AG04449 (cell line): Measurements from ENCODE around the gene RASA2.

Experiments used
- CTCF ChIA-PET: fragments of 350-600 bp; formaldehyde crosslinking; extraction: SDS; loops from one replicate; lab custom pipeline; 2021; ENCODE audit warnings: antibody characterized with exemption; lab: Yijun Ruan, JAX
- POLR2A ChIA-PET: fragments of 400-600, 350-600 bp; formaldehyde crosslinking; extraction: SDS; loops from one replicate; lab custom pipeline; 2020; ENCODE audit warnings: antibody characterized with exemption, inconsistent platforms; lab: Yijun Ruan, JAX
- DNase-seq: peaks from one replicate; pipeline ENCODE4 v3.0.0-alpha.2; 2010; ENCODE audit warnings: low read depth, low spot score
- H3K4me3 ChIP-seq: 2 replicates; pipeline ENCODE4 v1.5.1; 2011; ENCODE audit warnings: low read depth, mild to moderate bottlenecking, control low read depth, low read length
- TF ChIP-seq, protein P1 (sequence below): IDR thresholded peaks from one replicate; pipeline ENCODE4 v1.5.1; 2011; ENCODE audit warnings: mild to moderate bottlenecking, moderate library complexity, low read length, control low read depth, inconsistent platforms; ENCODE audit not compliant: insufficient read depth; ENCODE audit errors: missing control alignments

RASA2 gene, protein sequence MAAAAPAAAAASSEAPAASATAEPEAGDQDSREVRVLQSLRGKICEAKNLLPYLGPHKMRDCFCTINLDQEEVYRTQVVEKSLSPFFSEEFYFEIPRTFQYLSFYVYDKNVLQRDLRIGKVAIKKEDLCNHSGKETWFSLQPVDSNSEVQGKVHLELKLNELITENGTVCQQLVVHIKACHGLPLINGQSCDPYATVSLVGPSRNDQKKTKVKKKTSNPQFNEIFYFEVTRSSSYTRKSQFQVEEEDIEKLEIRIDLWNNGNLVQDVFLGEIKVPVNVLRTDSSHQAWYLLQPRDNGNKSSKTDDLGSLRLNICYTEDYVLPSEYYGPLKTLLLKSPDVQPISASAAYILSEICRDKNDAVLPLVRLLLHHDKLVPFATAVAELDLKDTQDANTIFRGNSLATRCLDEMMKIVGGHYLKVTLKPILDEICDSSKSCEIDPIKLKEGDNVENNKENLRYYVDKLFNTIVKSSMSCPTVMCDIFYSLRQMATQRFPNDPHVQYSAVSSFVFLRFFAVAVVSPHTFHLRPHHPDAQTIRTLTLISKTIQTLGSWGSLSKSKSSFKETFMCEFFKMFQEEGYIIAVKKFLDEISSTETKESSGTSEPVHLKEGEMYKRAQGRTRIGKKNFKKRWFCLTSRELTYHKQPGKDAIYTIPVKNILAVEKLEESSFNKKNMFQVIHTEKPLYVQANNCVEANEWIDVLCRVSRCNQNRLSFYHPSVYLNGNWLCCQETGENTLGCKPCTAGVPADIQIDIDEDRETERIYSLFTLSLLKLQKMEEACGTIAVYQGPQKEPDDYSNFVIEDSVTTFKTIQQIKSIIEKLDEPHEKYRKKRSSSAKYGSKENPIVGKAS

DNA sequence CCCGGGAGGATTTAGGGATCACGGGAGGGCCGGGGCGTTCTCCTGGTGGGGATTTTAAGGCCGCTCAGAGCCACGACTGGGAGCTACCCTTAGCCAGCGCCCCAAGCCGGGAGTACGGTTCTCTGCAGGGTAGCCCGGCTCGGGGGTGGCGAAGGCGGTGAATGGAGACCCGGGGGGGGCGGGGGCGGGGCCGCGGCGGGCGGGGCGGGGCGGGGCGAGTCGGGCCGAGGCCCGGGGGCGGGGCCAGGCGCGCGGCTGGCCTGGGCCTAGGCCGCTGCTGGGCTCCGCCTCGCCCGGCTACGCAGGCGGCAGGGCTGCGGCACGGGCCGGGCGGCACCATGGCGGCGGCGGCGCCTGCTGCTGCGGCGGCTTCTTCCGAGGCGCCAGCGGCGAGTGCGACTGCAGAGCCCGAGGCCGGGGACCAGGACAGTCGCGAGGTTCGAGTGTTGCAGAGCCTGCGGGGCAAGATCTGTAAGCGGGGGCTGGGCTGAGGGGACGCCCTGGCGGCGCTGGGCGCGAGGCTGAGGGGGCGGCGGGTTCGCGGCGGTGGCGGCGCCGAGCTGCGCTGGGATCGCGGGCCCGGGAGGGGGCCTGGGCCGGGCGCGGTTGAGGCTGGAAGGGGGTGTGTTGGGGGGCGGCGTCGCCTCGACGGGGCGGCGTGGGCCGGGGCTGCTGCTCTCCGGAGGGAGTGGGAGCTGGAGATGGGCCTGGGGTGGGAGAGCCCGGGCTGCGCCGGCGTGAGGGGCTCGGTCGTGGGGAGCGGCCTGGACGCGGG, at the start of gene RASA2:
RASA2 (plus strand) TSS at position 282 of the 775 bp plus-strand sequence; CDS start at position 339, 57 bp downstream.
- ChIA-PET CTCF (interaction anchor here (0.7 to 2.8 kb wide), 10 partner anchors 11 to 231 kb away, joined by 3 to 12 read pairs (median 4); no protein-coding TSS in a partner anchor), POLR2A (interaction anchor here (0.9 to 1.3 kb wide), 5 partner anchors 10 to 390 kb away, joined by 3 to 4 read pairs (median 3); partner anchors contain the start of gene ATP1B3)
- TF ChIP-seq, protein P1, sequence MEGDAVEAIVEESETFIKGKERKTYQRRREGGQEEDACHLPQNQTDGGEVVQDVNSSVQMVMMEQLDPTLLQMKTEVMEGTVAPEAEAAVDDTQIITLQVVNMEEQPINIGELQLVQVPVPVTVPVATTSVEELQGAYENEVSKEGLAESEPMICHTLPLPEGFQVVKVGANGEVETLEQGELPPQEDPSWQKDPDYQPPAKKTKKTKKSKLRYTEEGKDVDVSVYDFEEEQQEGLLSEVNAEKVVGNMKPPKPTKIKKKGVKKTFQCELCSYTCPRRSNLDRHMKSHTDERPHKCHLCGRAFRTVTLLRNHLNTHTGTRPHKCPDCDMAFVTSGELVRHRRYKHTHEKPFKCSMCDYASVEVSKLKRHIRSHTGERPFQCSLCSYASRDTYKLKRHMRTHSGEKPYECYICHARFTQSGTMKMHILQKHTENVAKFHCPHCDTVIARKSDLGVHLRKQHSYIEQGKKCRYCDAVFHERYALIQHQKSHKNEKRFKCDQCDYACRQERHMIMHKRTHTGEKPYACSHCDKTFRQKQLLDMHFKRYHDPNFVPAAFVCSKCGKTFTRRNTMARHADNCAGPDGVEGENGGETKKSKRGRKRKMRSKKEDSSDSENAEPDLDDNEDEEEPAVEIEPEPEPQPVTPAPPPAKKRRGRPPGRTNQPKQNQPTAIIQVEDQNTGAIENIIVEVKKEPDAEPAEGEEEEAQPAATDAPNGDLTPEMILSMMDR, result no peak
- peak within 1 kb of the TSS; percentile 77 for H3K4me3 ChIP-seq
- no peak for DNase-seq

DNA sequence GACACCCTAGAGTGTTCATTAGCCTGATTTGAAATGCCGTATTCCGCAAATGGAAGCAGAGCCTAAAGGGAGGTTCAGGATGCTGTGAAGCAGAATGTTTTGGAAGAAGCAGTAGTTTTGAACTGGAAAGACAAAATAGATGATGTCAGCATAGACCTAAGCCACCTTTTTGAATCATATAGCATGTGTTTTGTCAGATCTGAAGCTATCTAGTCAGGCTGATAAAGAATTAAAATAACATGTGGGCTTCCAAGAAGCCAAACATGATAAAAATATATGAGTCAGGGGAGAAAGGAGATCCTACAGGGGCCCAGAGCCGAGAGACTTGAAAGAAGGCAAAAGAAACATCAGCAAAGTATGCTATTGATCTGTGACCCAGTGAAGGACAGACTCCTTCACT, 47.2 kb upstream of the RASA2 start:
- ChIA-PET CTCF (interaction anchor here (1.0 to 11.4 kb wide), 11 partner anchors 12 to 137 kb away, joined by 3 to 161 read pairs (median 4); no protein-coding TSS in a partner anchor), POLR2A (no interaction called here)
- no peak for DNase-seq
- TF ChIP-seq, protein P1, result no peak
- no peak overlapping the region for H3K4me3 ChIP-seq

DNA sequence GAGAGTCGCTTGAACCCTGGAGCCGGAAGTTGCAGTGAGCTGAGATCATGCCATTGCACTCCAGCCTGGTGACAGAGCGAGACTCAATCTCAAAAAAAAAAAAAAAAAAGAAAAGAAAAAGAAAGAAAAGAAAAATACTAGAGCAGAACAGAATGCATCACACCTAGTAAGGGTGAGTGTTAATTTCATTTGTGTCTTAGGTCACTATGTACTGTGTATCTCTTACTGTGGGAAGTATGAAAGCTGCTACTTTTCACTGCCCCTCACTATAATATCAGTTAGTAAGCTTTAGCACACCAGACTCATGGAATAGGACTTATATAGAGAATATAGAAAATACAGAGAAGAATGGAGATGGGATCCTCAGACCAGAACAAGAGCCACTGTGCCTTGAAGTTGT, 45.9 kb upstream of the RASA2 start:
- POLR2A ChIA-PET, result interaction anchor here (1.1 kb wide), 1 partner anchor 10 kb away, joined by 3 read pairs; no protein-coding TSS in a partner anchor
- no peak for DNase-seq
- TF ChIP-seq, protein P1, result no peak
- H3K4me3 ChIP-seq, result no peak overlapping the region
- CTCF ChIA-PET, result interaction anchor here (0.6 to 11.4 kb wide), 22 partner anchors 13 to 209 kb away, joined by 3 to 161 read pairs (median 4); partner anchors contain the start of gene PXYLP1

DNA sequence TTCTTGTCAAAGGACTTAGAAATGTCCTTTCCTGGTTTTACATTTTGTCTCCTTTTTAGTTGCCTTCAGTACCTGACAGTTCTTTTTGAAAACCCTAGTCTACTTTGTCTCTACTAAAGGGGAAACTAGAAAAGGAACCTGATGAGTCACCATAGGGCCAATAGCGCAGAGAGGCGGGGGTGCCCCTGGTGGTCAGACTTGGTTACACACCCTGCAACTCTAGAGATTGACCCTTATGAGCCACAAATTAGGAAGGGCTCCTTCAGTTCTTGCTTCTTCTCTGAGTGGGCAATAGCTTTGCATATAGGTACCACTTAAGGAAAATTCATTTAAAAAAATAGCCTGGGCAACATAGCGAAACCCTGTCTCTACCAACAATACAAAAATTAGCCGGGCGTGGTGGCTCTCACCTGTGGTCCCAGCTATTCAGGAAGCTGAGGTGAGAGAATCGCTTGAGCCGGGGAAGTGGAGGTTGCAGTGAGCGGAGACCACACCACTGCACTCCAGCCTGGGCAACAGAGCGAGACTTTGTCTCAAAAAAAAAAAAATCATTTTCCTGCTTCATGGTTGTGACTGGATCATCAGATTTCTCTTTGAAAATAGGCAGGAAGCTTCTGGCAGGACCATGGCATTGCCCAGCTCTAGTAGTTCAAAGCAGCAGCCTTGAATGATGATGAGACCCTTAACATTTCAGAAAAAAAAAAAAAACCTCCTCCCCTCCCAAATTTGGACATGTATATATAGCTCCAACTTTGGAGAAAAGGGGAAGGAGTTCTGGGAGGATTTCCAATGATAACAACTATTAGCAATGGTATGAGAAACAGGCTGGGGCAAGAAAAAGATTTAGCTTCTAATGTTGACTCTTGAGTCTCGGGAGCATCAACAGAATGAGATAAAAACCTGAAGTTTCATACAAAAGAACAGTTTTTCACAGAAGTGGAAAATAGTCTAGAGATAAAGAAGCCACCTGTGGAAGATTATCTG, 45.2 kb upstream of the RASA2 start:
- TF ChIP-seq, protein P1, result peak; percentile 70
- H3K4me3 ChIP-seq, result no peak overlapping the region
- POLR2A ChIA-PET, result interaction anchor here (0.7 to 1.1 kb wide), 7 partner anchors 8 to 139 kb away, joined by 3 to 4 read pairs (median 3); partner anchors contain the start of gene ZBTB38
- CTCF ChIA-PET, result interaction anchor here (0.6 to 11.4 kb wide), 28 partner anchors 9 to 219 kb away, joined by 3 to 161 read pairs (median 4); partner anchors contain the start of genes PXYLP1 and ZBTB38
- peak; percentile 73 for DNase-seq
